ENCODE data around the gene RARB.

The RARB gene

GRCh38 chr3:25593001-25593400 is 164.9 kb downstream of the RARB start:
- no peak overlapping the region for H3K9ac ChIP-seq (ENCODE audit: insufficient read length, low read depth)
- no peak for DNase-seq (ENCODE audit: low read depth, low spot score)
- H3K27me3 ChIP-seq (ENCODE audit: insufficient read depth, insufficient read length), result no peaks in the 10 kb centered on the region
- peaks cover 2% of the 10 kb centered on the region; the same call in 1 of the 2 replicates for H3K9me3 ChIP-seq (ENCODE audit: insufficient read depth, low read length)
- H3K4me3 ChIP-seq (ENCODE audit: insufficient read length, low read depth), result no peak overlapping the region
- TF ChIP-seq SUZ12 (IDR thresholded peaks at IDR 0.05; ENCODE audit: extremely low read depth, insufficient read depth, insufficient read length), result no peak
- TF ChIP-seq ZNF274 (IDR thresholded peaks at IDR 0.05; ENCODE audit: low read depth, low read length), result no peak
- no peak for TF ChIP-seq YY1 (IDR thresholded peaks at IDR 0.05; ENCODE audit: insufficient read depth, insufficient read length)
- peaks cover 15% of the 10 kb centered on the region for H3K36me3 ChIP-seq (ENCODE audit: insufficient read depth, insufficient read length, low read length)
- no peaks in the 10 kb centered on the region for H3K4me1 ChIP-seq (ENCODE audit: insufficient read depth, insufficient read length)

DNA sequence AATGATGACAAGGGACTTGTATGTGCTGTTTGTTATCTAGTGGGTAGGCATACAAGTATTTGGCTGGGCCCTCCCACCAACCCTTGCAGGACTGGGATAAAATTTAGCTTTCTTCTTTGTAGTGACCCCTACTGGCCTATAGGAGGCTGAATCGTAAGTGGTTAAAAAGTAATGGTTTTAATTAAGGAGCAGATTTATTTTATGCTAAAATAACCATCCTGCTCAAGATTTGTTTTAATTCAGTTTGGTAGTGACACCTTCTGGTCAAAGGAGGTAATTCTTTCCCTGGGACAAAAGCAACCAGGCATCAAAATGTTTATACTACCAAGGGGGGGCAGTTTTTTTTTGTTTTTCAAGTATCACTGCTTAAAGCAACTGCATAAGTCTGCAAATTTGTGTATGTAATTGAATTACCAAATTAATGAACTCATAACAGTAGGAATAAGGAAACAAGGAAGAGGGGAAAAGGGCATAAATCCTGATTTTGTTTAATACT is 166.0 kb downstream of the RARB start:
- H3K4me1 ChIP-seq (ENCODE audit: insufficient read depth, insufficient read length), result no peaks in the 10 kb centered on the region
- H3K9ac ChIP-seq (ENCODE audit: insufficient read length, low read depth), result no peak overlapping the region
- H3K9me3 ChIP-seq (ENCODE audit: insufficient read depth, low read length), result no peaks in the 10 kb centered on the region
- TF ChIP-seq ZNF274 (IDR thresholded peaks at IDR 0.05; ENCODE audit: low read depth, low read length), result no peak
- TF ChIP-seq SUZ12 (IDR thresholded peaks at IDR 0.05; ENCODE audit: extremely low read depth, insufficient read depth, insufficient read length), result no peak
- no peak for TF ChIP-seq YY1 (IDR thresholded peaks at IDR 0.05; ENCODE audit: insufficient read depth, insufficient read length)
- H3K36me3 ChIP-seq (ENCODE audit: insufficient read depth, insufficient read length, low read length), result peaks cover 25% of the 10 kb centered on the region
- no peak overlapping the region for H3K4me3 ChIP-seq (ENCODE audit: insufficient read length, low read depth)
- no peaks in the 10 kb centered on the region for H3K27me3 ChIP-seq (ENCODE audit: insufficient read depth, insufficient read length)
- DNase-seq (ENCODE audit: low read depth, low spot score), result no peak

DNA sequence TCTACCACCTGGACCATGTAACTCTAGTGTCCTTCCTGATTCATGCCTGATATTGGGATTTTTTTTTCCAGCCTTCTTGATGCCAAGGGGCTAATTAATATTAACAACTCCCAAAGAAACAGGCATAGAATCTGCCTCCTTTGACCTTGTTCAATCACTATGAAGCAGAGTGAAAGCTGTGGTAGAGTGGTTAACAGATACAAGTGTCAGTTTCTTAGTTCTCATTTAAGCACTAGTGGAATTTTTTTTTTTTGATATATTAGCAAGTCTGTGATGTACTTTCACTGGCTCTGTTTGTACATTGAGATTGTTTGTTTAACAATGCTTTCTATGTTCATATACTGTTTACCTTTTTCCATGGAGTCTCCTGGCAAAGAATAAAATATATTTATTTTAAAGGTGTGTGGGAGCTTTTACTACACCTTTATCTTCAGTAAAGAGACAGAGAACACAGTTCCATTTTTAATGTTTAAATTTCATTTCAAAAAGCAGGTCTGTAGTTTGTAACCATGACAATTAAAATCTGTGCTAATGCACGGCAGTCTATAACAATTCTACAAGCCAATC is 169.6 kb downstream of the RARB start:
- Histone ChIP-seq H3K4me1 (ENCODE audit: insufficient read depth, insufficient read length) (no peaks in the 10 kb centered on the region), H3K27me3 (ENCODE audit: insufficient read depth, insufficient read length) (no peaks in the 10 kb centered on the region), H3K9ac (ENCODE audit: insufficient read length, low read depth) (no peak overlapping the region), H3K36me3 (ENCODE audit: insufficient read depth, insufficient read length, low read length) (peaks cover 53% of the 10 kb centered on the region), H3K9me3 (ENCODE audit: insufficient read depth, low read length) (no peaks in the 10 kb centered on the region), H3K4me3 (ENCODE audit: insufficient read length, low read depth) (no peak overlapping the region)
- TF ChIP-seq YY1 (IDR thresholded peaks at IDR 0.05; ENCODE audit: insufficient read depth, insufficient read length) (no peak), SUZ12 (IDR thresholded peaks at IDR 0.05; ENCODE audit: extremely low read depth, insufficient read depth, insufficient read length) (no peak), ZNF274 (IDR thresholded peaks at IDR 0.05; ENCODE audit: low read depth, low read length) (no peak)
- no peak for DNase-seq (ENCODE audit: low read depth, low spot score)

- Histone ChIP-seq H3K4me3 (ENCODE audit: insufficient read length, low read depth) (no peak overlapping the region), H3K4me1 (ENCODE audit: insufficient read depth, insufficient read length) (no peaks in the 10 kb centered on the region), H3K9ac (ENCODE audit: insufficient read length, low read depth) (no peak overlapping the region), H3K27me3 (ENCODE audit: insufficient read depth, insufficient read length) (no peaks in the 10 kb centered on the region), H3K36me3 (ENCODE audit: insufficient read depth, insufficient read length, low read length) (peaks cover 85% of the 10 kb centered on the region), H3K9me3 (ENCODE audit: insufficient read depth, low read length) (no peaks in the 10 kb centered on the region)
- DNase-seq (ENCODE audit: low read depth, low spot score), result no peak
- TF ChIP-seq YY1 (IDR thresholded peaks at IDR 0.05; ENCODE audit: insufficient read depth, insufficient read length), result no peak
- no peak for TF ChIP-seq SUZ12 (IDR thresholded peaks at IDR 0.05; ENCODE audit: extremely low read depth, insufficient read depth, insufficient read length)
- TF ChIP-seq ZNF274 (IDR thresholded peaks at IDR 0.05; ENCODE audit: low read depth, low read length), result no peak
These were observed 175.6 kb downstream of the RARB start for GRCh38 chr3:25603703-25604102.

DNA sequence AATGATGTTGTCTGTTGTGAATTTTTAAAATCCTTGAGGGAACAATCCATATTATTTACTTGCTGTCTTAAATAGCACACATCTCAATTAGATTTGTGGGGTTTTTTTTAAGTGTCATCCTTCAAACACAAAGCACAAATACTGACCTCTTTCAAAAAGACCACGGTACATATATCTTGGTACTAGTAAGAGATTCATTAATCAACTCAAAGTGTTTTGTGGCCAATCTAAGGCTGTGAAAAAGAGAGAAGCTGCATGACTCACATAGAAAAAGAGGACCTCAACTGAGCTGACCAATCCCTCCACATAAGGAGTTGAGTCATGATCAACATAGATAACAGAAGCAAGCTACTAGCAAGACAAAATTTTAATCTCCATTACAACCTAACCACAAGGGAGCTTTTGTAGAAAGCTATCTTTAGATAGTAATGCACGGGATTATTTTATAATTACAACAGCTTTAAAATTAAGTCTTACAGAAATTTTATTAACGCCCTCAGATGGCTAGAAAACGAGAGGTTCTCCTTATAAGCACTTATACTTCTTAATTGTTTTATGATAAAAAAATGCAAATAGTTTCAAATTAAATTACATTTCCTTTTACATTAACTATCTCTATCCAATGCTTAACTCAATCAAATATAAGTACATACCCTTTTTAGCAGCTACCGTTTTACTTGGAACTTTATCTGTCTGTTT is 176.2 kb downstream of the RARB start:
- Histone ChIP-seq H3K9ac (ENCODE audit: insufficient read length, low read depth) (no peak overlapping the region), H3K36me3 (ENCODE audit: insufficient read depth, insufficient read length, low read length) (peaks cover 85% of the 10 kb centered on the region), H3K4me1 (ENCODE audit: insufficient read depth, insufficient read length) (no peaks in the 10 kb centered on the region), H3K9me3 (ENCODE audit: insufficient read depth, low read length) (no peaks in the 10 kb centered on the region), H3K4me3 (ENCODE audit: insufficient read length, low read depth) (no peak overlapping the region), H3K27me3 (ENCODE audit: insufficient read depth, insufficient read length) (no peaks in the 10 kb centered on the region)
- no peak for DNase-seq (ENCODE audit: low read depth, low spot score)
- TF ChIP-seq YY1 (IDR thresholded peaks at IDR 0.05; ENCODE audit: insufficient read depth, insufficient read length), result no peak
- no peak for TF ChIP-seq SUZ12 (IDR thresholded peaks at IDR 0.05; ENCODE audit: extremely low read depth, insufficient read depth, insufficient read length)
- no peak for TF ChIP-seq ZNF274 (IDR thresholded peaks at IDR 0.05; ENCODE audit: low read depth, low read length)

DNA sequence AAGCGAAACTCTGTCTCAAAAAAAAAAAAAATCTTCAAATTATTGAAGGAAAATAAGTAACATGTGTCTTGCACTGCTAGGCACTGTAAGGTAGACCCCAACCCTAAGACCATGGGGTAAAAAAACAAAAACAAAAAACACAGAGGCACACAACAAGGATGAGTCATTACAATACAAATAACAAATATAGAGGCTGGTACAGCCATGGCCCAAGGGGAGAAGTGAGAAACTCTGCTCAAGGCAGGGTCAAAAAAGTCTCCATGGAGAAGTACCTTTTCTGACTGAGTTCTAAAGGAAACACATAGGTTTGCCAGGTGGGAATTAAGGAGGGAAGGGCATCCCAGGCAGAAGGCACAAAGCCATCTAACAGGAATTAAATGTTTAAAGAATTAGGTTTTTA is 182.1 kb downstream of the RARB start:
- no peak overlapping the region for H3K4me3 ChIP-seq (ENCODE audit: insufficient read length, low read depth)
- no peak overlapping the region for H3K9ac ChIP-seq (ENCODE audit: insufficient read length, low read depth)
- no peak for DNase-seq (ENCODE audit: low read depth, low spot score)
- no peaks in the 10 kb centered on the region for H3K27me3 ChIP-seq (ENCODE audit: insufficient read depth, insufficient read length)
- no peaks in the 10 kb centered on the region for H3K9me3 ChIP-seq (ENCODE audit: insufficient read depth, low read length)
- TF ChIP-seq SUZ12 (IDR thresholded peaks at IDR 0.05; ENCODE audit: extremely low read depth, insufficient read depth, insufficient read length) (no peak), ZNF274 (IDR thresholded peaks at IDR 0.05; ENCODE audit: low read depth, low read length) (no peak)
- H3K4me1 ChIP-seq (ENCODE audit: insufficient read depth, insufficient read length), result no peaks in the 10 kb centered on the region
- peaks cover 90% of the 10 kb centered on the region for H3K36me3 ChIP-seq (ENCODE audit: insufficient read depth, insufficient read length, low read length)

- no peak overlapping the region for H3K9ac ChIP-seq (ENCODE audit: insufficient read length, low read depth)
- TF ChIP-seq SUZ12 (IDR thresholded peaks at IDR 0.05; ENCODE audit: extremely low read depth, insufficient read depth, insufficient read length) (no peak), YY1 (IDR thresholded peaks at IDR 0.05; ENCODE audit: insufficient read depth, insufficient read length) (no peak), ZNF274 (IDR thresholded peaks at IDR 0.05; ENCODE audit: low read depth, low read length) (no peak)
- peaks cover 89% of the 10 kb centered on the region for H3K36me3 ChIP-seq (ENCODE audit: insufficient read depth, insufficient read length, low read length)
- no peaks in the 10 kb centered on the region for H3K27me3 ChIP-seq (ENCODE audit: insufficient read depth, insufficient read length)
- no peaks in the 10 kb centered on the region for H3K9me3 ChIP-seq (ENCODE audit: insufficient read depth, low read length)
- no peak for DNase-seq (ENCODE audit: low read depth, low spot score)
- H3K4me3 ChIP-seq (ENCODE audit: insufficient read length, low read depth), result no peak overlapping the region
- no peaks in the 10 kb centered on the region for H3K4me1 ChIP-seq (ENCODE audit: insufficient read depth, insufficient read length)
These were observed 182.7 kb downstream of the RARB start for GRCh38 chr3:25610779-25611178.

All from NT2/D1 (cell line).